Loucy (cell line): ENCODE data around the gene DAG1.
"Not testable (repeated sequence)": the region's sequence is repeated elsewhere in the genome, so short reads cannot be mapped to it uniquely, and the experiment has no call there.

ENCODE experiments used
- H2AFZ ChIP-seq: fragments of 200-600 bp; sonication (generic); 2 replicates; pipeline ENCODE4 v1.6.0; 2016; ENCODE audit warnings: antibody characterized with exemption, mild to moderate bottlenecking, low read length, moderate library complexity
- H3F3A ChIP-seq: fragments of 200-600 bp; 2 replicates; pipeline ENCODE4 v1.6.0; 2016; ENCODE audit warnings: antibody characterized with exemption, low read depth, mild to moderate bottlenecking
- H3K27me3 ChIP-seq: fragments of 200-600 bp; sonication (generic); 2 replicates; pipeline ENCODE4 v1.6.1; 2014; ENCODE audit warnings: low read length, mild to moderate bottlenecking; ENCODE audit not compliant: insufficient read depth, poor library complexity, severe bottlenecking
- H3K36me3 ChIP-seq: fragments of 200-600 bp; sonication (generic); 2 replicates; pipeline ENCODE4 v1.6.1; 2016; ENCODE audit warnings: low read length; ENCODE audit not compliant: insufficient read depth
- H3K4me1 ChIP-seq: fragments of 200-600 bp; sonication (generic); 2 replicates; pipeline ENCODE4 v1.5.1; 2014; ENCODE audit warnings: low read length, mild to moderate bottlenecking; ENCODE audit not compliant: insufficient read depth, poor library complexity, severe bottlenecking
- H3K4me2 ChIP-seq: fragments of 200-600 bp; sonication (generic); 2 replicates; pipeline ENCODE4 v1.6.0; 2014; ENCODE audit warnings: antibody characterized with exemption, low read length, low read depth, mild to moderate bottlenecking; ENCODE audit not compliant: poor library complexity, severe bottlenecking
- H3K4me3 ChIP-seq: fragments of 200-600 bp; sonication (generic); 2 replicates; pipeline ENCODE4 v1.5.1; 2014; ENCODE audit warnings: low read length, mild to moderate bottlenecking, mixed read lengths; ENCODE audit not compliant: poor library complexity, severe bottlenecking
- H3K79me2 ChIP-seq: fragments of 200-600 bp; sonication (generic); 2 replicates; pipeline ENCODE4 v1.6.1; 2014; ENCODE audit warnings: low read length; ENCODE audit not compliant: insufficient read depth
- H3K9ac ChIP-seq: fragments of 200-600 bp; sonication (generic); 2 replicates; pipeline ENCODE4 v1.6.0; 2014; ENCODE audit warnings: mild to moderate bottlenecking, low read depth, low read length, moderate library complexity; ENCODE audit not compliant: poor library complexity, severe bottlenecking
- H3K9me2 ChIP-seq: fragments of 200-600 bp; sonication (generic); replicated peaks from 2 replicates; pipeline ENCODE4 v1.6.1; 2016; ENCODE audit warnings: low read depth, low read length, mixed read lengths
- H3K9me3 ChIP-seq: fragments of 200-600 bp; sonication (generic); 2 replicates; pipeline ENCODE4 v1.6.1; 2014; ENCODE audit warnings: mild to moderate bottlenecking, antibody characterized with exemption, low read length, low read depth; ENCODE audit not compliant: insufficient read depth
- H4K20me1 ChIP-seq: fragments of 200-600 bp; sonication (generic); 2 replicates; pipeline ENCODE4 v1.6.0; 2014; ENCODE audit warnings: antibody characterized with exemption, low read length, mild to moderate bottlenecking; ENCODE audit not compliant: insufficient read depth, poor library complexity, severe bottlenecking
- CTCF ChIP-seq: fragments of 200-600 bp; sonication (generic); conservative IDR thresholded peaks from 2 replicates; pipeline ENCODE4 v1.5.1; 2014; ENCODE audit warnings: mild to moderate bottlenecking, antibody characterized with exemption, low read length
- EZH2phosphoT487 ChIP-seq: fragments of 200-600 bp; IDR thresholded peaks from 2 replicates; pipeline ENCODE4 v1.6.1; 2018; ENCODE audit warnings: antibody characterized with exemption, mild to moderate bottlenecking, moderate library complexity, borderline replicate concordance

DAG1 gene

GRCh38 chr3:49489247-49489646 is 19.2 kb downstream of the DAG1 start:
- H3K4me3 ChIP-seq: no peak overlapping the region
- no peaks in the 10 kb centered on the region for H3K9me3 ChIP-seq
- no peaks in the 10 kb centered on the region for H3K36me3 ChIP-seq
- no peaks in the 10 kb centered on the region for H3K79me2 ChIP-seq
- H4K20me1 ChIP-seq: peaks cover 6% of the 10 kb centered on the region
- no peak for TF ChIP-seq EZH2phosphoT487
- no peak for TF ChIP-seq CTCF
- no peak overlapping the region for H3K4me2 ChIP-seq
- H3K4me1 ChIP-seq: no peaks in the 10 kb centered on the region
- no peaks in the 10 kb centered on the region for H3K27me3 ChIP-seq
- H3K9me2 ChIP-seq: no peaks in the 10 kb centered on the region
- no peak overlapping the region for H3K9ac ChIP-seq
- no peak overlapping the region for H2AFZ ChIP-seq
- no peaks in the 10 kb centered on the region for H3F3A ChIP-seq

- Histone ChIP-seq H3K4me3 (no peak overlapping the region), H3K9me3 (no peaks in the 10 kb centered on the region), H3F3A (no peaks in the 10 kb centered on the region), H2AFZ (no peak overlapping the region), H3K9me2 (no peaks in the 10 kb centered on the region), H3K27me3 (no peaks in the 10 kb centered on the region), H3K4me1 (no peaks in the 10 kb centered on the region), H3K4me2 (no peak overlapping the region), H3K79me2 (no peaks in the 10 kb centered on the region), H3K36me3 (no peaks in the 10 kb centered on the region), H4K20me1 (no peaks in the 10 kb centered on the region), H3K9ac (no peak overlapping the region)
- TF ChIP-seq EZH2phosphoT487 (no peak), CTCF (no peak)
Observed at GRCh38 chr3:49492969-49493368, 22.9 kb downstream of the DAG1 start.

- H3K27me3 ChIP-seq: no peaks in the 10 kb centered on the region
- no peaks in the 10 kb centered on the region for H3K9me3 ChIP-seq
- no peak overlapping the region for H3K4me3 ChIP-seq
- H3K36me3 ChIP-seq: no peaks in the 10 kb centered on the region
- H3K9ac ChIP-seq: no peak overlapping the region
- no peaks in the 10 kb centered on the region for H3K79me2 ChIP-seq
- H4K20me1 ChIP-seq: no peaks in the 10 kb centered on the region
- no peaks in the 10 kb centered on the region for H3K9me2 ChIP-seq
- H3K4me1 ChIP-seq: no peaks in the 10 kb centered on the region
- no peak overlapping the region for H2AFZ ChIP-seq
- TF ChIP-seq EZH2phosphoT487: no peak
- H3K4me2 ChIP-seq: no peak overlapping the region
- no peaks in the 10 kb centered on the region for H3F3A ChIP-seq
Observed at GRCh38 chr3:49493901-49494300, 23.8 kb downstream of the DAG1 start.

- Histone ChIP-seq H3K9me2 (no peaks in the 10 kb centered on the region), H3K9ac (no peak overlapping the region), H3K4me3 (no peak overlapping the region), H2AFZ (no peak overlapping the region), H3K79me2 (no peaks in the 10 kb centered on the region), H3K27me3 (no peaks in the 10 kb centered on the region), H4K20me1 (no peaks in the 10 kb centered on the region), H3K4me2 (no peak overlapping the region), H3K4me1 (no peaks in the 10 kb centered on the region), H3K9me3 (no peaks in the 10 kb centered on the region), H3K36me3 (no peaks in the 10 kb centered on the region), H3F3A (no peaks in the 10 kb centered on the region)
- TF ChIP-seq CTCF (no peak), EZH2phosphoT487 (no peak)
Observed at GRCh38 chr3:49495023-49495422, 25.0 kb downstream of the DAG1 start.

GRCh38 chr3:49496845-49497244 is 26.8 kb downstream of the DAG1 start:
- not testable (repeated sequence) for H2AFZ ChIP-seq, H3K27me3 ChIP-seq, H3F3A ChIP-seq, H3K4me3 ChIP-seq, H3K36me3 ChIP-seq, H3K9me3 ChIP-seq, H3K79me2 ChIP-seq, H3K9ac ChIP-seq, H3K4me1 ChIP-seq, H3K4me2 ChIP-seq, H3K9me2 ChIP-seq, H4K20me1 ChIP-seq
